Measurements from ENCODE around the gene HAUS7.

DNA sequence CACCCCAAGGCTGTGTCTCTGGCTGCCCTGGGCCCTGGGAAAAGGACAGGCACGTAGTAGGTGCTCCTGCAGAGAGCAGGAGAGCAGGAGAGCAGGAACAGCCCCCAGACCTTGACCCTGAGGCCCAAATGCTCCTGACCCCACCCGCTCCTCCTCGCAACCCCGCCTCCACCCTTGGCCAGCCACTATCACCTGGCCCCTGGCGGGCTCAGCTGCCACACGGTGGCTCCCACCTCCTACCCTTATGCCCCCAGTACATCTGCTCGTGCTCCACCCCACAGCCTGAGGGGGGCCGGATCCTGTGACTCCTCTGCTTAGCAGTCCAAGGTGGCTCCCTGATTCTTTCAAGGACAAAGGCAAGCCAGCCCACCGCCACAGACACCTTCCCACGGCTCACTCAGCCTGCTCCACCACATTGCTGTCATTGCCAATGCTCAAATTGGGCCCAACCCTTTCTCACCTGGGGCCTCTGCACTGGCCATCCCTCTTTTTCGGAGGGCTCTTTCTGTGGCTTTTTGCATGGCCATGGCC is 5.4 kb upstream of the HAUS7 start:
- TF ChIP-seq, protein P1, sequence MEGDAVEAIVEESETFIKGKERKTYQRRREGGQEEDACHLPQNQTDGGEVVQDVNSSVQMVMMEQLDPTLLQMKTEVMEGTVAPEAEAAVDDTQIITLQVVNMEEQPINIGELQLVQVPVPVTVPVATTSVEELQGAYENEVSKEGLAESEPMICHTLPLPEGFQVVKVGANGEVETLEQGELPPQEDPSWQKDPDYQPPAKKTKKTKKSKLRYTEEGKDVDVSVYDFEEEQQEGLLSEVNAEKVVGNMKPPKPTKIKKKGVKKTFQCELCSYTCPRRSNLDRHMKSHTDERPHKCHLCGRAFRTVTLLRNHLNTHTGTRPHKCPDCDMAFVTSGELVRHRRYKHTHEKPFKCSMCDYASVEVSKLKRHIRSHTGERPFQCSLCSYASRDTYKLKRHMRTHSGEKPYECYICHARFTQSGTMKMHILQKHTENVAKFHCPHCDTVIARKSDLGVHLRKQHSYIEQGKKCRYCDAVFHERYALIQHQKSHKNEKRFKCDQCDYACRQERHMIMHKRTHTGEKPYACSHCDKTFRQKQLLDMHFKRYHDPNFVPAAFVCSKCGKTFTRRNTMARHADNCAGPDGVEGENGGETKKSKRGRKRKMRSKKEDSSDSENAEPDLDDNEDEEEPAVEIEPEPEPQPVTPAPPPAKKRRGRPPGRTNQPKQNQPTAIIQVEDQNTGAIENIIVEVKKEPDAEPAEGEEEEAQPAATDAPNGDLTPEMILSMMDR (IDR thresholded peaks at IDR 0.05): no peak
- no peak for TF ChIP-seq POLR2A (IDR thresholded peaks at IDR 0.05)

Measured in uterus (tissue), 2 donors.